GM12891 (cell line): ENCODE data around the gene IFT22.

Experiments
- POU2F2 ChIP-seq: IDR thresholded peaks from 2 replicates; pipeline ENCODE4 v1.6.1; 2011; ENCODE audit warnings: low read depth, mild to moderate bottlenecking, control low read depth, low read length, moderate library complexity
- TAF1 ChIP-seq: IDR thresholded peaks from 2 replicates; pipeline ENCODE4 v1.6.1; 2011; ENCODE audit warnings: low read depth, low read length, control low read depth

- no peak for TF ChIP-seq TAF1
- TF ChIP-seq POU2F2: no peak
Observed at GRCh38 chr7:101278461-101279292, 42.9 kb downstream of the IFT22 start.
